Measurements from ENCODE around the gene SMPDL3A. TPM values are rescaled to one million over a fixed set of nuclear protein-coding genes. Genes with fewer than 3 reads are reported as not detected.
A peak's percentile ranks its signal among the peaks of the same experiment; 100 is the strongest.

Gene SMPDL3A
- total RNA-seq, 4 donors from 2014 or later: 6.6 to 14.9 (median 7.4) TPM

- Histone ChIP-seq H3K27me3 (peaks cover 0 to 4% (median 0%) of the 10 kb centered on the region in 4 donors), H3K4me3 (no peak overlapping the region), H3K4me1 (no peaks in the 10 kb centered on the region), H3K9me3 (no peaks in the 10 kb centered on the region), H3K27ac (replicated peaks in 1 of 4) (no peak overlapping the region), H3K36me3 (no peaks in the 10 kb centered on the region)
- TF ChIP-seq CTCF (IDR thresholded peaks at IDR 0.05): no peak
- TF ChIP-seq EP300 (IDR thresholded peaks at IDR 0.05): no peak
- TF ChIP-seq POLR2A (IDR thresholded peaks at IDR 0.05; ENCODE audit: low read depth): no peak
- no peak for TF ChIP-seq POLR2AphosphoS5 (IDR thresholded peaks at IDR 0.05)
- intact Hi-C loops (cut with DNase I): no loop called here
- DNase-seq (ENCODE audit: extremely low spot score): no peak
- WGBS: 87% methylated on average over 7 of the region's 7 CpGs
Observed at GRCh38 chr6:122833021-122833491, 44.0 kb downstream of the SMPDL3A start.

- TF ChIP-seq EP300 (IDR thresholded peaks at IDR 0.05): no peak
- peak in 1 of 3 experiments; percentile 22 for TF ChIP-seq CTCF (IDR thresholded peaks at IDR 0.05)
- H3K9me3 ChIP-seq: no peaks in the 10 kb centered on the region
- 82% methylated on average over 3 of the region's 3 CpGs for WGBS
- H3K27me3 ChIP-seq: peaks cover 0 to 4% (median 0%) of the 10 kb centered on the region in 4 donors
- H3K36me3 ChIP-seq: no peaks in the 10 kb centered on the region
- no peak for DNase-seq (ENCODE audit: extremely low spot score)
- intact Hi-C loops (cut with DNase I): loop anchor here (2.0 kb wide), 1 partner anchor 107 kb away; no protein-coding TSS in a partner anchor
- no peaks in the 10 kb centered on the region for H3K4me1 ChIP-seq
- H3K4me3 ChIP-seq: no peak overlapping the region
- H3K27ac ChIP-seq (replicated peaks in 1 of 4): no peak overlapping the region
Observed at GRCh38 chr6:122838060-122838780, 49.2 kb downstream of the SMPDL3A start.

GRCh38 chr6:122839472-122839871, 50.4 kb downstream of the SMPDL3A start:
- DNase-seq (ENCODE audit: extremely low spot score): no peak
- H3K4me3 ChIP-seq: no peak overlapping the region
- TF ChIP-seq CTCF (IDR thresholded peaks at IDR 0.05): peak; percentile 68 to 74 (median 71)
- TF ChIP-seq POLR2AphosphoS5 (IDR thresholded peaks at IDR 0.05): no peak

GRCh38 chr6:122839906-122840305, 50.8 kb downstream of the SMPDL3A start:
- 67% methylated on average over 8 of the region's 8 CpGs for WGBS
- Histone ChIP-seq H3K4me1 (no peaks in the 10 kb centered on the region), H3K4me3 (no peak overlapping the region), H3K27me3 (peaks cover 0 to 4% (median 0%) of the 10 kb centered on the region in 4 donors), H3K36me3 (no peaks in the 10 kb centered on the region), H3K9me3 (no peaks in the 10 kb centered on the region), H3K27ac (replicated peaks in 1 of 4) (no peak overlapping the region)
- TF ChIP-seq POLR2AphosphoS5 (IDR thresholded peaks at IDR 0.05): no peak
- TF ChIP-seq EP300 (IDR thresholded peaks at IDR 0.05): no peak
- TF ChIP-seq POLR2A (IDR thresholded peaks at IDR 0.05; ENCODE audit: low read depth): no peak
- TF ChIP-seq CTCF (IDR thresholded peaks at IDR 0.05): no peak
- DNase-seq (ENCODE audit: extremely low spot score): no peak
- intact Hi-C loops (cut with DNase I): loop anchor here (2.0 kb wide), 1 partner anchor 109 kb away; no protein-coding TSS in a partner anchor

More at GRCh38 chr6:122839472-122839871, 50.4 kb downstream of the SMPDL3A start:
- Histone ChIP-seq H3K4me1 (no peaks in the 10 kb centered on the region), H3K27ac (replicated peaks in 1 of 4) (no peak overlapping the region), H3K36me3 (no peaks in the 10 kb centered on the region), H3K27me3 (peaks cover 0 to 4% (median 0%) of the 10 kb centered on the region in 4 donors), H3K9me3 (no peaks in the 10 kb centered on the region)
- intact Hi-C loops (cut with DNase I): loop anchor here (2.0 kb wide), 1 partner anchor 109 kb away; no protein-coding TSS in a partner anchor
- 7% methylated on average over 1 of the region's 1 CpG for WGBS

Data from esophagus muscularis mucosa (tissue), 4 donors.